Nephron (organoid): ENCODE measurements around the gene UBE4B.

Experiments used
- H3K27ac Mint-ChIP-seq, 3 experiments: 2 replicates each; pipeline ENCODE4 v1.8.0; 2020; ENCODE audit warnings: mixed read lengths in 3 of 3, mild to moderate bottlenecking in 2 of 3, moderate library complexity in 1 of 3
- H3K27me3 Mint-ChIP-seq: 2 replicates; pipeline ENCODE4 v1.8.0; 2021; ENCODE audit warnings: low read depth, mild to moderate bottlenecking, moderate library complexity, mixed read lengths
- H3K36me3 Mint-ChIP-seq: 2 replicates; pipeline ENCODE4 v1.8.0; 2020; ENCODE audit warnings: low read depth, mixed read lengths
- H3K4me1 Mint-ChIP-seq: 2 replicates; pipeline ENCODE4 v1.8.0; 2020; ENCODE audit warnings: mixed read lengths
- H3K4me3 Mint-ChIP-seq, 3 experiments: 2 replicates each; pipeline ENCODE4 v1.8.0; 2020; ENCODE audit warnings: mild to moderate bottlenecking in 3 of 3, mixed read lengths in 3 of 3, moderate library complexity in 2 of 3
- H3K9me3 Mint-ChIP-seq: 2 replicates; pipeline ENCODE4 v1.8.0; 2020; ENCODE audit warnings: mixed read lengths
- CTCF ChIP-seq, 3 experiments: fragments of 200-600 bp; sonication (generic); IDR thresholded peaks; one replicate each; pipeline ENCODE4 v1.5.0; 2021; ENCODE audit warnings: antibody characterized with exemption in 3 of 3; ENCODE audit not compliant: unreplicated experiment in 3 of 3

Gene UBE4B

GRCh38 chr1:10057343-10057742, 24.6 kb downstream of the UBE4B start:
- TF ChIP-seq CTCF (IDR thresholded peaks at IDR 0.05; ENCODE audit: unreplicated experiment in 3 of 3) = no peak
- peaks cover 10% of the 10 kb centered on the region for H3K4me1 Mint-ChIP-seq
- H3K4me3 Mint-ChIP-seq = no peak overlapping the region
- peaks cover 8% of the 10 kb centered on the region for H3K36me3 Mint-ChIP-seq
- H3K27ac Mint-ChIP-seq = peak overlapping the region in 1 of 3 experiments; percentile 22
- H3K27me3 Mint-ChIP-seq = no peaks in the 10 kb centered on the region
- H3K9me3 Mint-ChIP-seq = no peaks in the 10 kb centered on the region

- H3K36me3 Mint-ChIP-seq = peaks cover 4% of the 10 kb centered on the region
- H3K4me3 Mint-ChIP-seq = no peak overlapping the region
- peak overlapping the region in 1 of 3 experiments; percentile 22 for H3K27ac Mint-ChIP-seq
- peaks cover 10% of the 10 kb centered on the region for H3K4me1 Mint-ChIP-seq
- no peaks in the 10 kb centered on the region for H3K27me3 Mint-ChIP-seq
- no peak for TF ChIP-seq CTCF (IDR thresholded peaks at IDR 0.05; ENCODE audit: unreplicated experiment in 3 of 3)
- H3K9me3 Mint-ChIP-seq = no peaks in the 10 kb centered on the region
Observed at GRCh38 chr1:10057796-10058195, 25.0 kb downstream of the UBE4B start.

GRCh38 chr1:10059342-10059718, 26.6 kb downstream of the UBE4B start:
- Mint-ChIP-seq H3K36me3 (peaks cover 4% of the 10 kb centered on the region), H3K9me3 (no peaks in the 10 kb centered on the region), H3K4me3 (no peak overlapping the region), H3K27ac (no peak overlapping the region), H3K27me3 (no peaks in the 10 kb centered on the region), H3K4me1 (peaks cover 10% of the 10 kb centered on the region)
- no peak for TF ChIP-seq CTCF (IDR thresholded peaks at IDR 0.05; ENCODE audit: unreplicated experiment in 3 of 3)

- Mint-ChIP-seq H3K9me3 (no peaks in the 10 kb centered on the region), H3K4me1 (peaks cover 15% of the 10 kb centered on the region), H3K4me3 (no peak overlapping the region), H3K36me3 (peaks cover 4% of the 10 kb centered on the region), H3K27ac (no peak overlapping the region), H3K27me3 (no peaks in the 10 kb centered on the region)
- TF ChIP-seq CTCF (IDR thresholded peaks at IDR 0.05; ENCODE audit: unreplicated experiment in 3 of 3) = no peak
Observed at GRCh38 chr1:10060311-10061100, 27.7 kb downstream of the UBE4B start.

GRCh38 chr1:10061276-10061675, 28.5 kb downstream of the UBE4B start:
- H3K4me3 Mint-ChIP-seq = no peak overlapping the region
- no peaks in the 10 kb centered on the region for H3K9me3 Mint-ChIP-seq
- no peaks in the 10 kb centered on the region for H3K27me3 Mint-ChIP-seq
- H3K36me3 Mint-ChIP-seq = peaks cover 4% of the 10 kb centered on the region
- no peak for TF ChIP-seq CTCF (IDR thresholded peaks at IDR 0.05; ENCODE audit: unreplicated experiment in 3 of 3)
- no peak overlapping the region for H3K27ac Mint-ChIP-seq
- H3K4me1 Mint-ChIP-seq = peaks cover 15% of the 10 kb centered on the region

- no peak for TF ChIP-seq CTCF (IDR thresholded peaks at IDR 0.05; ENCODE audit: unreplicated experiment in 3 of 3)
- Mint-ChIP-seq H3K27me3 (no peaks in the 10 kb centered on the region), H3K27ac (no peak overlapping the region), H3K36me3 (no peaks in the 10 kb centered on the region), H3K4me3 (no peak overlapping the region), H3K4me1 (peaks cover 10% of the 10 kb centered on the region), H3K9me3 (no peaks in the 10 kb centered on the region)
Observed at GRCh38 chr1:10063878-10064277, 31.1 kb downstream of the UBE4B start.
